Loucy (cell line): ENCODE data around the gene LRSAM1.

Experiments used
- H2AFZ ChIP-seq: fragments of 200-600 bp; sonication (generic); 2 replicates; pipeline ENCODE4 v1.6.0; 2016; ENCODE audit warnings: antibody characterized with exemption, mild to moderate bottlenecking, low read length, moderate library complexity
- H3F3A ChIP-seq: fragments of 200-600 bp; 2 replicates; pipeline ENCODE4 v1.6.0; 2016; ENCODE audit warnings: antibody characterized with exemption, low read depth, mild to moderate bottlenecking
- H3K27me3 ChIP-seq: fragments of 200-600 bp; sonication (generic); 2 replicates; pipeline ENCODE4 v1.6.1; 2014; ENCODE audit warnings: low read length, mild to moderate bottlenecking; ENCODE audit not compliant: insufficient read depth, poor library complexity, severe bottlenecking
- H3K36me3 ChIP-seq: fragments of 200-600 bp; sonication (generic); 2 replicates; pipeline ENCODE4 v1.6.1; 2016; ENCODE audit warnings: low read length; ENCODE audit not compliant: insufficient read depth
- H3K4me1 ChIP-seq: fragments of 200-600 bp; sonication (generic); 2 replicates; pipeline ENCODE4 v1.5.1; 2014; ENCODE audit warnings: low read length, mild to moderate bottlenecking; ENCODE audit not compliant: insufficient read depth, poor library complexity, severe bottlenecking
- H3K4me2 ChIP-seq: fragments of 200-600 bp; sonication (generic); 2 replicates; pipeline ENCODE4 v1.6.0; 2014; ENCODE audit warnings: antibody characterized with exemption, low read length, low read depth, mild to moderate bottlenecking; ENCODE audit not compliant: poor library complexity, severe bottlenecking
- H3K4me3 ChIP-seq: fragments of 200-600 bp; sonication (generic); 2 replicates; pipeline ENCODE4 v1.5.1; 2014; ENCODE audit warnings: low read length, mild to moderate bottlenecking, mixed read lengths; ENCODE audit not compliant: poor library complexity, severe bottlenecking
- H3K79me2 ChIP-seq: fragments of 200-600 bp; sonication (generic); 2 replicates; pipeline ENCODE4 v1.6.1; 2014; ENCODE audit warnings: low read length; ENCODE audit not compliant: insufficient read depth
- H3K9ac ChIP-seq: fragments of 200-600 bp; sonication (generic); 2 replicates; pipeline ENCODE4 v1.6.0; 2014; ENCODE audit warnings: mild to moderate bottlenecking, low read depth, low read length, moderate library complexity; ENCODE audit not compliant: poor library complexity, severe bottlenecking
- H3K9me2 ChIP-seq: fragments of 200-600 bp; sonication (generic); replicated peaks from 2 replicates; pipeline ENCODE4 v1.6.1; 2016; ENCODE audit warnings: low read depth, low read length, mixed read lengths
- H3K9me3 ChIP-seq: fragments of 200-600 bp; sonication (generic); 2 replicates; pipeline ENCODE4 v1.6.1; 2014; ENCODE audit warnings: mild to moderate bottlenecking, antibody characterized with exemption, low read length, low read depth; ENCODE audit not compliant: insufficient read depth
- H4K20me1 ChIP-seq: fragments of 200-600 bp; sonication (generic); 2 replicates; pipeline ENCODE4 v1.6.0; 2014; ENCODE audit warnings: antibody characterized with exemption, low read length, mild to moderate bottlenecking; ENCODE audit not compliant: insufficient read depth, poor library complexity, severe bottlenecking
- EZH2phosphoT487 ChIP-seq: fragments of 200-600 bp; IDR thresholded peaks from 2 replicates; pipeline ENCODE4 v1.6.1; 2018; ENCODE audit warnings: antibody characterized with exemption, mild to moderate bottlenecking, moderate library complexity, borderline replicate concordance
- TF ChIP-seq, protein P1 (sequence below): fragments of 200-600 bp; sonication (generic); conservative IDR thresholded peaks from 2 replicates; pipeline ENCODE4 v1.5.1; 2014; ENCODE audit warnings: mild to moderate bottlenecking, antibody characterized with exemption, low read length

LRSAM1 gene

GRCh38 chr9:127509261-127509954 lies 58.1 kb downstream of the LRSAM1 start:
- Histone ChIP-seq H3K4me2 (no peak overlapping the region), H3K79me2 (no peaks in the 10 kb centered on the region), H3K9me2 (no peaks in the 10 kb centered on the region), H3F3A (no peaks in the 10 kb centered on the region), H4K20me1 (no peaks in the 10 kb centered on the region), H3K36me3 (peaks cover 31% of the 10 kb centered on the region; the same call in 1 of the 2 replicates), H3K4me3 (no peak overlapping the region), H2AFZ (no peak overlapping the region), H3K27me3 (no peaks in the 10 kb centered on the region), H3K9me3 (no peaks in the 10 kb centered on the region), H3K9ac (no peak overlapping the region), H3K4me1 (no peaks in the 10 kb centered on the region)
- no peak for TF ChIP-seq EZH2phosphoT487

DNA sequence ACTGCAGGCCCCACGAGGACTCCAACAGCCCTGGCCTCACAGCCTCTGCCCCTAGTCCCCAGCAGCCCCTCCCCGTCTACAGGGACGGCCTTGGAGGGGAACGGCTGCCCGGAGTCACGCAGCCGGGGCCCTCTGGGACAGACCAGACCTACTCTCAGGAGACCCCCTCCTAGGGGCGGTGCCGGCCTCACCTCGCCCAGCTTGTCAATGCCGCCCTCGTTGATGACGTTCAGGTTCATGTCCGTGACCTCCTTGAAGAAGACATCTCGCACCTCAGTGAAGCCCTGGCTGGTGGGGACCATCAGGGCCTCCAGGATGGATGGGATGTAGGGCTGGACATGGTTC lies 58.6 kb downstream of the LRSAM1 start:
- Histone ChIP-seq H3K9me3 (no peaks in the 10 kb centered on the region), H3K4me2 (no peak overlapping the region), H3K4me1 (no peaks in the 10 kb centered on the region), H3F3A (no peaks in the 10 kb centered on the region), H3K4me3 (no peak overlapping the region), H3K27me3 (no peaks in the 10 kb centered on the region), H3K9me2 (no peaks in the 10 kb centered on the region), H2AFZ (no peak overlapping the region), H3K9ac (no peak overlapping the region), H3K79me2 (no peaks in the 10 kb centered on the region), H3K36me3 (peaks cover 34% of the 10 kb centered on the region; the same call in 1 of the 2 replicates), H4K20me1 (no peaks in the 10 kb centered on the region)
- TF ChIP-seq EZH2phosphoT487: no peak
- TF ChIP-seq, protein P1, sequence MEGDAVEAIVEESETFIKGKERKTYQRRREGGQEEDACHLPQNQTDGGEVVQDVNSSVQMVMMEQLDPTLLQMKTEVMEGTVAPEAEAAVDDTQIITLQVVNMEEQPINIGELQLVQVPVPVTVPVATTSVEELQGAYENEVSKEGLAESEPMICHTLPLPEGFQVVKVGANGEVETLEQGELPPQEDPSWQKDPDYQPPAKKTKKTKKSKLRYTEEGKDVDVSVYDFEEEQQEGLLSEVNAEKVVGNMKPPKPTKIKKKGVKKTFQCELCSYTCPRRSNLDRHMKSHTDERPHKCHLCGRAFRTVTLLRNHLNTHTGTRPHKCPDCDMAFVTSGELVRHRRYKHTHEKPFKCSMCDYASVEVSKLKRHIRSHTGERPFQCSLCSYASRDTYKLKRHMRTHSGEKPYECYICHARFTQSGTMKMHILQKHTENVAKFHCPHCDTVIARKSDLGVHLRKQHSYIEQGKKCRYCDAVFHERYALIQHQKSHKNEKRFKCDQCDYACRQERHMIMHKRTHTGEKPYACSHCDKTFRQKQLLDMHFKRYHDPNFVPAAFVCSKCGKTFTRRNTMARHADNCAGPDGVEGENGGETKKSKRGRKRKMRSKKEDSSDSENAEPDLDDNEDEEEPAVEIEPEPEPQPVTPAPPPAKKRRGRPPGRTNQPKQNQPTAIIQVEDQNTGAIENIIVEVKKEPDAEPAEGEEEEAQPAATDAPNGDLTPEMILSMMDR: no peak

- no peaks in the 10 kb centered on the region for H3K9me3 ChIP-seq
- no peak overlapping the region for H3K4me3 ChIP-seq
- H3K9me2 ChIP-seq: no peaks in the 10 kb centered on the region
- TF ChIP-seq, protein P1: no peak
- no peak for TF ChIP-seq EZH2phosphoT487
- no peaks in the 10 kb centered on the region for H3K79me2 ChIP-seq
- no peak overlapping the region for H2AFZ ChIP-seq
- peaks cover 36% of the 10 kb centered on the region; the same call in 1 of the 2 replicates for H3K36me3 ChIP-seq
- H3K27me3 ChIP-seq: no peaks in the 10 kb centered on the region
- no peaks in the 10 kb centered on the region for H3K4me1 ChIP-seq
- no peak overlapping the region for H3K4me2 ChIP-seq
- H3F3A ChIP-seq: no peaks in the 10 kb centered on the region
- no peak overlapping the region for H3K9ac ChIP-seq
- no peaks in the 10 kb centered on the region for H4K20me1 ChIP-seq
Observed at GRCh38 chr9:127514468-127514867, 63.2 kb downstream of the LRSAM1 start.
